ENCODE results near the gene PTP4A1.
"Not testable (repeated sequence)": the region's sequence is repeated elsewhere in the genome, so short reads cannot be mapped to it uniquely, and the experiment has no call there.

Gene PTP4A1

DNA sequence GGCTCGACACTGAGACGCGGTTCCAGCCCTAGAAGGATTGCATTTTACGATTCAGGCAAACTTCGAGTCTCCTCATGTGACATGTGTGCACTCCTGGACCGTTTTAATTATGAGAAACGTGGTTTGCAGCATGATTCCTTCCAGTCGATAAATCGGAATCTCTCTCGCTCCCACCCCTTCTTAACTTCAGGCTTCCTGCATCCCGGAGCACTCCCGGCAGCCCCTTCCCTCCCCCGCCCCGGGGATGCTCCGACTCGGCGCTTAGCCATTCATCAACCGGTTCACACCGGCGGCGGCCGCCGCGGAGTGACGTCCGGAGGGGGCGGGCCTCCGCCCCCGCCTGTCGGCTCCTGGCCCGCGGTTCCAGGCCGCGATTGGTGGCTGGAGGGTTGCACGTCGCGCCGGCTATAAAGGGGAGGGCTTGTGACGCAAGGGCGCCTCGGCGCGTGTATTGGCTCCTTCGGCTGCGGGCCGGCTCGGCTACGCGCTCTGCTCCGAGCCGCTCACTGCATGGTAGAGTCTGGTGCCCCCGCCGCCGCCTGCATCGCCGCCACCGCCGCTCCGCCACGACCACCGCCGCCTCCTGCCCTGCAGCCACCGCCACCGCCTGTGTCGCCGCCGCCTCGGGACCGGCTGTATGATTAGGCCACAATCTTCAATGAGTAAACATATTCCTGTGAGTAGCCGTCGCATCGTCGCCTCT, at the start of gene PTP4A1, which contains the start of gene LOC128125822:
PTP4A1 (plus strand) TSS at position 437 of the 703 bp plus-strand sequence. CDS start 4,401 bp downstream, outside the sequence.
LOC128125822 (plus strand) TSS at position 437 of the 703 bp plus-strand sequence.
- TF ChIP-seq, protein P1, sequence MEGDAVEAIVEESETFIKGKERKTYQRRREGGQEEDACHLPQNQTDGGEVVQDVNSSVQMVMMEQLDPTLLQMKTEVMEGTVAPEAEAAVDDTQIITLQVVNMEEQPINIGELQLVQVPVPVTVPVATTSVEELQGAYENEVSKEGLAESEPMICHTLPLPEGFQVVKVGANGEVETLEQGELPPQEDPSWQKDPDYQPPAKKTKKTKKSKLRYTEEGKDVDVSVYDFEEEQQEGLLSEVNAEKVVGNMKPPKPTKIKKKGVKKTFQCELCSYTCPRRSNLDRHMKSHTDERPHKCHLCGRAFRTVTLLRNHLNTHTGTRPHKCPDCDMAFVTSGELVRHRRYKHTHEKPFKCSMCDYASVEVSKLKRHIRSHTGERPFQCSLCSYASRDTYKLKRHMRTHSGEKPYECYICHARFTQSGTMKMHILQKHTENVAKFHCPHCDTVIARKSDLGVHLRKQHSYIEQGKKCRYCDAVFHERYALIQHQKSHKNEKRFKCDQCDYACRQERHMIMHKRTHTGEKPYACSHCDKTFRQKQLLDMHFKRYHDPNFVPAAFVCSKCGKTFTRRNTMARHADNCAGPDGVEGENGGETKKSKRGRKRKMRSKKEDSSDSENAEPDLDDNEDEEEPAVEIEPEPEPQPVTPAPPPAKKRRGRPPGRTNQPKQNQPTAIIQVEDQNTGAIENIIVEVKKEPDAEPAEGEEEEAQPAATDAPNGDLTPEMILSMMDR (IDR thresholded peaks at IDR 0.05; ENCODE audit: control extremely low read depth, extremely low read depth, low read depth, missing control alignments) = no peak
- ChIA-PET POLR2A (no interaction called here), CTCF (no interaction called here)
- peak; percentile 96 for DNase-seq (ENCODE audit: extremely low spot score)

DNA sequence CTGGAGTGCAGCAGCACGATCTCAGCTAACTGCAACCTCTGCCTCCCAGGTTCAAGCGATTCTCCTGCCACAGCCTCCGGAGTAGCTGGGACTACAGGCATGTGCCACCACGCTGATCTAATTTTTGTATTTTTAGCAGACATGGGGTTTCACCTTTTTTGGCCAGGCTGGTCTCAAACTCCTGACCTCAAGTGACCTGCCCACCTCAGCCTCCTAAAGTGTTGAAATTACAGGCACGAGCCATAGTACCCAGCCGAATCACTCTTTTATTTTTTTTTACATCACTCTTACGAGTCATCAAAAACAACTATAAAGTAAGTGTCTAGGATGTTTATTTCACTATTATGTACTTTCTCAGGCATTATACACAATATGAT, 49.4 kb upstream of the PTP4A1 start:
- POLR2A ChIA-PET = interaction anchor here (0.7 to 0.8 kb wide), 2 partner anchors 51 to 112 kb away, joined by 4 to 6 read pairs; no protein-coding TSS in a partner anchor
- DNase-seq (ENCODE audit: extremely low spot score) = not testable (repeated sequence)
- CTCF ChIA-PET = interaction anchor here (1.2 to 2.4 kb wide), 3 partner anchors 15 to 51 kb away, joined by 3 to 9 read pairs (median 4); no protein-coding TSS in a partner anchor

DNA sequence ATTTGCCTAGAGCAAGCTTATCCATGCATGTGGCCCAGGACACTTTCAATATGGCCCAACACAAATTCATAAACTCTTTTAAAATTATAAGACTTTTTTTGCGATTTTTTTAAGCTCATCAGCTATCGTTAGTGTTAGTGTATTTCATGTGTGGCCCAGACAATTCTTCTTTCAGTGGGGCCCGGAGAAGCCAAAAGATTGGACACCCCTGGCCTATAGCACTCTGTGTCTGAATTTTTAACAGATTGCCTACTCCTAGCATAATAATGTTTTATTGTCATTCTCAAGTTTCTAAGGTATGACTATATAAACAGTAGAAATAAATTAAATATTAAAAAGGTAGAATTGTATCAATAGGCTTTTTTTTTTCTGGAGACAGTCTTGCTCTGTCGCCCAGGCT, 48.6 kb upstream of the PTP4A1 start:
- POLR2A ChIA-PET = no interaction called here
- TF ChIP-seq, protein P1 (IDR thresholded peaks at IDR 0.05; ENCODE audit: control extremely low read depth, extremely low read depth, low read depth, missing control alignments) = no peak
- CTCF ChIA-PET = interaction anchor here (1.1 to 2.4 kb wide), 4 partner anchors 10 to 50 kb away, joined by 3 to 9 read pairs (median 4); no protein-coding TSS in a partner anchor
- no peak for DNase-seq (ENCODE audit: extremely low spot score)

DNA sequence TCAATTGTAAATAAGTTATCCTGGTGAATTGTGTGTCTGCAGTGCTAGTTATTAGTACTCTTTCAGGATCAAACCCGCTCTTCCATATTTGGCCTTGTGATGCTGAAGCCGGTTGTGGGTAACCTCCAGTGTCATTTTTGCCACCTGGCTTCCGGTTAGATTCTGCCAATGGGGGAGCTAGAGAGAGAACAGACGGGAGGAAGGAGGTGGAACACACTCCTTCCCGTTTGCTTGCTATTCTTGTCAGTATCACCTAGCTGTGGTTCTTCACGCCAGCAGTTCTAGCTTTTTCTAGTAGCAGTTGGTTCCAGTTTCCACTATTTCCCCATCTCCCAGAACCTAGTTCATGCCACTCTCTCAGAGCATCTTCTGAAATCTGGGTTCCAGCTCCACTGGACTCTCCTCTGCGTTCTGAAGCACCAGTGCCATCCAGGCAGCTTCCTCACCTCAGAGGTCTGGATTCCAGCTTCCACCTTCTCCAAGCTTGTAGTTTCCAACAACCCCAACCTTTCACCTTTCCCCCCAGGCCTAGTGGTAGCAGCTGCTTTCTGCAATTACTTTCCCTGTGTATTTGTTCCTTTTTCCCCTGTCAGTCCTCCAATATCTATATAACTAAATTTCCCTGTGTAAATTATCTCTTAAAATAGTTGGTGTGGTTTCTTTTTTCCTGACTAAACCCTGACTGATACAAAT, 46.9 kb upstream of the PTP4A1 start:
- peak; percentile 18 for DNase-seq (ENCODE audit: extremely low spot score)
- TF ChIP-seq, protein P1 (IDR thresholded peaks at IDR 0.05; ENCODE audit: control extremely low read depth, extremely low read depth, low read depth, missing control alignments) = no peak
- ChIA-PET POLR2A (interaction anchor here (0.9 kb wide), 1 partner anchor 48 kb away, joined by 3 read pairs; no protein-coding TSS in a partner anchor), CTCF (interaction anchor here (1.1 to 2.6 kb wide), 7 partner anchors 9 to 173 kb away, joined by 3 to 9 read pairs (median 5); no protein-coding TSS in a partner anchor)

DNA sequence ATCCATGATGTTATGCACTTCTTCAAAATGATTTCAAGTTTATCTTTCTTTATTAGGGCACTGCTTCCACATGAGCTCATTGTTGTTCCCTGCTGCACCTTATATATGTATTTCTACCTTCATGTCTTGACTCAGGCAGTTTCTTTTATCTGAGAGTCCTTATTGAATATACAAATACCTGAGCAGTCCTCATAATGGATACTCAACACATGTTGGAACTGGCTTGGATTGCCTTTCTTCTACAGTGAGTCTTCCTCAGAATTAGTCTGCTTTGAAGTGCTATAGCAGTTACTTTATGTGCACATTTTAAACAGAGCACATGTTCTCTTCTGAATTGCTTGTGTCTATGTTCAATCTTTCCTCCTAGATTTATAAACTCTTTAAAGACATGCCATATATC, 45.3 kb upstream of the PTP4A1 start:
- ChIA-PET CTCF (interaction anchor here (1.3 to 2.6 kb wide), 3 partner anchors 9 to 22 kb away, joined by 3 to 8 read pairs (median 5); no protein-coding TSS in a partner anchor), POLR2A (no interaction called here)
- DNase-seq (ENCODE audit: extremely low spot score) = no peak
- TF ChIP-seq, protein P1 (IDR thresholded peaks at IDR 0.05; ENCODE audit: control extremely low read depth, extremely low read depth, low read depth, missing control alignments) = no peak

DNA sequence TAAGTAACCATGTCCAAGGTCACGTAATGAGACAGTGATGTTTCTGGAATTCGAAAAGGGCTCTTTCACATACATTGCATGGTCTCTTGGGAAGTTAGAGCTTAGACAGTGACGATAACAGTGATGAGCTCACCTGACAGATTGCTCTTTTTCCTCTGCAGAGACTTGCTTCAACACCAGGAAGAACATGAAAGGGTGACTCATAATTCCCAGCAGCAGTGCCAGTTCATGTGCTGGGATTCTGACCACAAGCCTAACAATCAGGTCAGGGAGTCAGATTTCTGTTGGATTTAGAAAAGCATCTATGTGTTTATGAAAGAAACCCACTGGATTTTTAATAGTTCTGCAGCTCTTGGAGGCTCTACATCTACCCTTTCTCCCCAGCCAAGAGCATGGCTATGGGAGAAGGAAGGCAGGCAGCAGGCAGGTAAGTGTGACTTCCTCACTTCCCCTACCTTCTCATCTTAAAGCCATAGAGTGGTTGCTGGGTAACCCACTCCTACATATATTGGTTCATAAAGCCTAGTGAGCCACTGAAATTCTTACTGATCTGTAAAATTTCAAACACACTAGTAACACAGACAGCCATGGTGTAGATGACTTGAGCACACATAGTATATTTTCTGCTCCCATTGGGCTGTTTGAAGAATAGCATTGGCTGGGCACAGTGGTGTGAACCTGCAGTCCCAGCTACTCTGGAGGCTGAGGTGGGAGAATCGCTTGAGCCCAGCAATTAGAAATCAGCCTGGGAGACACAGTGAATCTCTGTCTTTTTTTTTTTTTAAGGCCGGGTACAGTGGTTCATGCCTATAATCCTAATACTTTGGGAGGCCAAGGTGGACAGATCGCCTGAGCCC, 44.4 kb upstream of the PTP4A1 start:
- ChIA-PET POLR2A (no interaction called here), CTCF (interaction anchor here (1.3 kb wide), 1 partner anchor 23 kb away, joined by 3 read pairs; no protein-coding TSS in a partner anchor)
- TF ChIP-seq, protein P1 (IDR thresholded peaks at IDR 0.05; ENCODE audit: control extremely low read depth, extremely low read depth, low read depth, missing control alignments) = no peak
- no peak for DNase-seq (ENCODE audit: extremely low spot score)

Data from GM10248 (cell line).